NT2/D1 (cell line): ENCODE measurements around the gene METRNL.
"Not testable (repeated sequence)": the region's sequence is repeated elsewhere in the genome, so short reads cannot be mapped to it uniquely, and the experiment has no call there.

Experiments
- SUZ12 ChIP-seq: IDR thresholded peaks from 2 replicates; pipeline ENCODE4 v1.6.1; 2011; ENCODE audit not compliant: insufficient read length, insufficient read depth; ENCODE audit errors: extremely low read depth
- ZNF274 ChIP-seq: IDR thresholded peaks from 2 replicates; pipeline ENCODE4 v1.6.1; 2011; ENCODE audit warnings: mild to moderate bottlenecking, low read depth, low read length

DNA sequence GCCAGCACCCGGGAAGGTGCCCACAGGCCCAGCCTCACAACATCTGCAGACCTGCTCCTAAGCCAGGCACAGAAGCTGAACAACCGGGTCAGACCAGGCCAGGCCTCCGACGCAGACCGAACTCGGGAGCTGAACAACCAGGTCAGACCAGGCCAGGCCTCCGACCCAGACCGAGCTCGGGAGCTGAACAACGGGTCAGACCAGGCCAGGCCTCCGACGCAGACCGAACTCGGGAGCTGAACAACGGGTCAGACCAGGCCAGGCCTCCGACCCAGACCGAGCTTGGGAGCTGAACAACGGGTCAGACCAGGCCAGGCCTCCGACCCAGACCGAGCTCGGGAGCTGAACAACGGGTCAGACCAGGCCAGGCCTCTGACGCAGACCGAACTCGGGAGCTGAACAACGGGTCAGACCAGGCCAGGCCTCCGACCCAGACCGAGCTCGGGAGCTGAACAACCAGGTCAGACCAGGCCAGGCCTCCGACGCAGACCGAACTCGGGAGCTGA lies 47.4 kb upstream of the METRNL start:
- TF ChIP-seq ZNF274, SUZ12: not testable (repeated sequence)
